ENCODE results near the gene UBE2E1. TPM values are rescaled to one million over a fixed set of nuclear protein-coding genes. Genes with fewer than 3 reads are reported as not detected.

Gene UBE2E1
- total and polyA plus RNA-seq, 2 donors (not counting 1 experiment from before 2014, with no cell fraction given), result 46.7 to 63.7 TPM

- no peaks in the 10 kb centered on the region for H3K79me2 ChIP-seq (ENCODE audit: control insufficient read depth, insufficient read depth, low read length)
- intact Hi-C loops (cut with micrococcal nuclease), result loop anchor here (10.0 kb wide), 2 partner anchors 146 to 1864 kb away; partner anchors contain the start of gene TOP2B
- H3K4me3 ChIP-seq (ENCODE audit: control extremely low read depth in 1 of 5, extremely low read depth in 1 of 5, insufficient read depth in 1 of 5, low read depth in 2 of 5, low read length in 4 of 5), result no peak overlapping the region
- Mint-ChIP-seq H3K27ac (no peak overlapping the region), H3K4me1 (peaks cover 3% of the 10 kb centered on the region), H3K9me3 (ENCODE audit: insufficient read depth) (no peaks in the 10 kb centered on the region), H3K4me3 (no peak overlapping the region), H3K27me3 (no peaks in the 10 kb centered on the region)
- ChIA-PET POLR2A (no interaction called here), CTCF (interaction anchor here (0.7 to 1.0 kb wide), 2 partner anchors 31 to 1237 kb away, joined by 3 to 4 read pairs; no protein-coding TSS in a partner anchor)
- H3K27ac ChIP-seq (ENCODE audit: low read length in 2 of 2), result no peak overlapping the region
- no peaks in the 10 kb centered on the region for H3K27me3 ChIP-seq (replicated peaks in 1 of 4; ENCODE audit: control extremely low read depth in 1 of 4, control insufficient read depth in 3 of 4, insufficient read depth in 4 of 4, low read length in 3 of 4)
- peaks cover 0 to 5% of the 10 kb centered on the region in 2 donors for H3K4me1 ChIP-seq (ENCODE audit: control insufficient read depth in 2 of 2, insufficient read depth in 2 of 2, low read length in 2 of 2)
- ATAC-seq (ENCODE audit: low read depth) (no peak), DNase-seq (peak; percentile 37)
- no peak overlapping the region for H2AFZ ChIP-seq (ENCODE audit: insufficient read depth, low read depth, low read length, poor library complexity, severe bottlenecking)
- no peaks in the 10 kb centered on the region for H3K9me3 ChIP-seq (ENCODE audit: control extremely low read depth in 1 of 3, control insufficient read depth in 2 of 3, insufficient read depth in 1 of 3, low read length in 2 of 3)
- no peak overlapping the region for H3K4me2 ChIP-seq (replicated peaks; ENCODE audit: low read depth, low read length, poor library complexity, severe bottlenecking)
- no peaks in the 10 kb centered on the region for H3K36me3 ChIP-seq (replicated peaks in 1 of 2; ENCODE audit: control extremely low read depth in 1 of 2, control insufficient read depth in 1 of 2, extremely low read depth in 1 of 2, insufficient read depth in 2 of 2, low read length in 1 of 2)
- H3K9ac ChIP-seq (ENCODE audit: low read length), result no peak overlapping the region
- no CpG with 5 or more reads among the region's 3 CpGs for WGBS (ENCODE audit: insufficient coverage)
- no peak for TF ChIP-seq CTCF (IDR thresholded peaks at IDR 0.05)
- no peak for TF ChIP-seq EZH2 (IDR thresholded peaks at IDR 0.05; ENCODE audit: borderline replicate concordance, insufficient read depth, low read depth, low read length, poor library complexity, severe bottlenecking)
- H4K20me1 ChIP-seq (ENCODE audit: control insufficient read depth, insufficient read depth, low read length, poor library complexity, severe bottlenecking), result no peaks in the 10 kb centered on the region
Observed at GRCh38 chr3:23800731-23801130, 5.0 kb upstream of the UBE2E1 start.

GRCh38 chr3:23804441-23805209 lies 1.1 kb upstream of the UBE2E1 start:
- no peaks in the 10 kb centered on the region for H3K27me3 ChIP-seq (replicated peaks in 1 of 4; ENCODE audit: control extremely low read depth in 1 of 4, control insufficient read depth in 3 of 4, insufficient read depth in 4 of 4, low read length in 3 of 4)
- no peak for DNase-seq
- peaks cover 25 to 29% of the 10 kb centered on the region in 2 donors for H3K4me1 ChIP-seq (ENCODE audit: control insufficient read depth in 2 of 2, insufficient read depth in 2 of 2, low read length in 2 of 2)
- H3K27ac ChIP-seq (ENCODE audit: low read length in 2 of 2), result no peak overlapping the region
- Mint-ChIP-seq H3K9me3 (ENCODE audit: insufficient read depth) (no peaks in the 10 kb centered on the region), H3K4me3 (peak overlapping the region; percentile 41), H3K27me3 (no peaks in the 10 kb centered on the region), H3K27ac (peak overlapping the region; percentile 27), H3K4me1 (peaks cover 32% of the 10 kb centered on the region)
- TF ChIP-seq CTCF (IDR thresholded peaks at IDR 0.05) (no peak), EZH2 (IDR thresholded peaks at IDR 0.05; ENCODE audit: borderline replicate concordance, insufficient read depth, low read depth, low read length, poor library complexity, severe bottlenecking) (no peak)
- H3K4me3 ChIP-seq (ENCODE audit: control extremely low read depth in 1 of 5, extremely low read depth in 1 of 5, insufficient read depth in 1 of 5, low read depth in 2 of 5, low read length in 4 of 5), result no peak overlapping the region
- H3K4me2 ChIP-seq (replicated peaks; ENCODE audit: low read depth, low read length, poor library complexity, severe bottlenecking), result no peak overlapping the region
- H3K79me2 ChIP-seq (ENCODE audit: control insufficient read depth, insufficient read depth, low read length), result peaks cover 10% of the 10 kb centered on the region
- no peak for ATAC-seq (ENCODE audit: low read depth)
- no peak overlapping the region for H3K9ac ChIP-seq (ENCODE audit: low read length)
- H4K20me1 ChIP-seq (ENCODE audit: control insufficient read depth, insufficient read depth, low read length, poor library complexity, severe bottlenecking), result no peaks in the 10 kb centered on the region
- CTCF ChIA-PET, result no interaction called here
- no peaks in the 10 kb centered on the region for H3K9me3 ChIP-seq (ENCODE audit: control extremely low read depth in 1 of 3, control insufficient read depth in 2 of 3, insufficient read depth in 1 of 3, low read length in 2 of 3)
- intact Hi-C loops (cut with micrococcal nuclease), result loop anchor here (1.0 to 10.0 kb wide), 4 partner anchors 141 to 1860 kb away; partner anchors contain the start of genes NR1D2, TOP2B and UBE2E2
- H3K36me3 ChIP-seq (replicated peaks in 1 of 2; ENCODE audit: control extremely low read depth in 1 of 2, control insufficient read depth in 1 of 2, extremely low read depth in 1 of 2, insufficient read depth in 2 of 2, low read length in 1 of 2), result no peaks in the 10 kb centered on the region
- POLR2A ChIA-PET, result no interaction called here
- WGBS (ENCODE audit: insufficient coverage), result 92% methylated on average over 2 of the region's 8 CpGs
- no peak overlapping the region for H2AFZ ChIP-seq (ENCODE audit: insufficient read depth, low read depth, low read length, poor library complexity, severe bottlenecking)

All from B cell (primary cell).